ENCODE results near the gene PAM. TPM values are rescaled to one million over a fixed set of nuclear protein-coding genes. Genes with fewer than 3 reads are reported as not detected.
A peak's percentile ranks its signal among the peaks of the same experiment; 100 is the strongest.
"Not testable (repeated sequence)": the region's sequence is repeated elsewhere in the genome, so short reads cannot be mapped to it uniquely, and the experiment has no call there.

PAM gene
- total RNA-seq, 2 donors from 2014 or later = 32.9 to 38.2 TPM

DNA sequence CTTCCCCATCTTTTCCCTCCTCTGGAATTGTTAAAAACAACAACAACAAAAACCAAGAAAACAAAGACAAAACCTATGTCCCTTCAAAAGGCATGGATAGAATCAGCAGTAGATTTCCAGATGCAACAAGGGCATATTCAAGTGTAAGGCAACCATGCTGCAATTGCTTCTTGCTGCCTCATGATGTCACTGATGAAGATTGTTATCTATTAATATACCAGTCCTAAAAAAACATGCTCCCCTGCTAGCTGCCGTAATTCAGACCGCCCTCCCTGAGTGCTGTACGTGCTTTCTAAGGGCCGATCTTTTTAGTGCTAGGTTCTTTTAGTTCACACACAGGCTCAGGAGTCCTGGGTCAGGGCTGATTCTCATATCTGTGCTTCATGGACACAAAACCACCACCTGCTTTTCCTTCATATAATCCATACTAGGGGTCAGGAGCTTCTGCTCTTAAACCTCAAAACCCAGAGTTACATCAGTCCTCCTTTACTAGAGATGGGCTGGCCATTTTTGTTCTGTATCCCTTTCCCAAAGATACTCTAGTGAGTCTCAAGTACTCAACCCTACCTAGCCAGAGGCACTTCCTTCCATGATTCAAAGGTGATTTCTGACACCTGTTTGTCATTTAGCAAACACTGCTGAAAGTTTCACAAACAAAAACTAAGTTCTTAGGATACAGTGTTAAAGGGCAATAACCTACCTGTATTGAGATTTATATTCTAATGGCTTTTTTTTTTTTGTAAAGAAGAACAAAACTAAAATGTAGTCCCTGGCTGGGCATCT, 282.8 kb downstream of the PAM start:
- no peak overlapping the region for H3K9ac ChIP-seq (ENCODE audit: extremely low read depth, low read length, poor library complexity, severe bottlenecking)
- TF ChIP-seq, protein P1, sequence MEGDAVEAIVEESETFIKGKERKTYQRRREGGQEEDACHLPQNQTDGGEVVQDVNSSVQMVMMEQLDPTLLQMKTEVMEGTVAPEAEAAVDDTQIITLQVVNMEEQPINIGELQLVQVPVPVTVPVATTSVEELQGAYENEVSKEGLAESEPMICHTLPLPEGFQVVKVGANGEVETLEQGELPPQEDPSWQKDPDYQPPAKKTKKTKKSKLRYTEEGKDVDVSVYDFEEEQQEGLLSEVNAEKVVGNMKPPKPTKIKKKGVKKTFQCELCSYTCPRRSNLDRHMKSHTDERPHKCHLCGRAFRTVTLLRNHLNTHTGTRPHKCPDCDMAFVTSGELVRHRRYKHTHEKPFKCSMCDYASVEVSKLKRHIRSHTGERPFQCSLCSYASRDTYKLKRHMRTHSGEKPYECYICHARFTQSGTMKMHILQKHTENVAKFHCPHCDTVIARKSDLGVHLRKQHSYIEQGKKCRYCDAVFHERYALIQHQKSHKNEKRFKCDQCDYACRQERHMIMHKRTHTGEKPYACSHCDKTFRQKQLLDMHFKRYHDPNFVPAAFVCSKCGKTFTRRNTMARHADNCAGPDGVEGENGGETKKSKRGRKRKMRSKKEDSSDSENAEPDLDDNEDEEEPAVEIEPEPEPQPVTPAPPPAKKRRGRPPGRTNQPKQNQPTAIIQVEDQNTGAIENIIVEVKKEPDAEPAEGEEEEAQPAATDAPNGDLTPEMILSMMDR (conservative IDR thresholded peaks at IDR 0.05) = no peak
- H3K27me3 ChIP-seq (ENCODE audit: control insufficient read depth, insufficient read depth, low read length, poor library complexity, severe bottlenecking) = no peaks in the 10 kb centered on the region
- Mint-ChIP-seq H3K36me3 (ENCODE audit: low read depth) (no peaks in the 10 kb centered on the region), H3K4me1 (no peaks in the 10 kb centered on the region), H3K27ac (no peak overlapping the region), H3K4me3 (no peak overlapping the region), H3K27me3 (ENCODE audit: insufficient read depth) (peaks cover 1% of the 10 kb centered on the region), H3K9me3 (peaks cover 7% of the 10 kb centered on the region)
- no peak overlapping the region for H3K27ac ChIP-seq (ENCODE audit: low read depth, low read length)
- no peaks in the 10 kb centered on the region for H3K36me3 ChIP-seq (ENCODE audit: control insufficient read depth, insufficient read depth, low read length)
- peaks cover 10% of the 10 kb centered on the region for H3K9me3 ChIP-seq (ENCODE audit: control insufficient read depth, low read length)
- no peak for DNase-seq
- 72 to 91% methylated on average over 2 to 4 of the region's 4 CpGs for WGBS, 2 experiments (ENCODE audit: insufficient coverage in 1 of 2, insufficient read length in 1 of 2)
- H3K4me3 ChIP-seq (ENCODE audit: low read length) = no peak overlapping the region
- no peaks in the 10 kb centered on the region for H3K4me1 ChIP-seq (ENCODE audit: control insufficient read depth, insufficient read depth, low read length)

DNA sequence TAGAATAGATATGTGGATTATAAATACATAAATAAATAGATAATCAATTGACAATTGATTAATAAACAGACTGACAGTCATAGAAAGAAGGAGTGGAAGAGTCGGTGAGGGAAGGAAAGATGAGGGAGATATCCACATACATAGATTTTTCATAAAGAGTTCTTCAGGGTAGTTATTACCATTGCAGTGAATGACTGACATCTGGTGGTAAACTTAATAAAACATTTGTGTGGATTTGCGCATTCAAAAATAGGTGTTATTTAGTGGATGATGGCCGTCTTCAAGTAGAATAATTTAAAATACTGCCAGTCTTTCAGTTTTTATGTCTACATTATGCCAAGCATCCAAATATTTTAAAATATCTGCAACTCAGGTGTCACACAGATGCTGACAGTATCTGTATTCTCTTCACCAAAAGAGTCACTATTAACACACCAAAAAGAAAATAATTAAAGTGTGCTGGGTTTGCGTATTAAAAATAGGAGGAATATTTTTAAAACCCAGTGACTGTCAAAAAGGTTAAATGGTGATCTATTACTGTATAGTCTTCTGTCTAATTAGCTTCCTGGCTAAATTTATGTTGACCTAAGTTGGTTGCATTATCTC, 286.1 kb downstream of the PAM start:
- no peaks in the 10 kb centered on the region for H3K4me1 Mint-ChIP-seq
- no peaks in the 10 kb centered on the region for H3K9me3 ChIP-seq (ENCODE audit: control insufficient read depth, low read length)
- H3K27ac ChIP-seq (ENCODE audit: low read depth, low read length) = no peak overlapping the region
- WGBS, 2 experiments (ENCODE audit: insufficient coverage in 1 of 2, insufficient read length in 1 of 2) = 33 to 81% methylated on average over 1 to 4 of the region's 4 CpGs
- no peaks in the 10 kb centered on the region for H3K36me3 Mint-ChIP-seq (ENCODE audit: low read depth)
- TF ChIP-seq, protein P1 (conservative IDR thresholded peaks at IDR 0.05) = peak; percentile 46
- H3K9me3 Mint-ChIP-seq = peaks cover 1% of the 10 kb centered on the region
- H3K27me3 ChIP-seq (ENCODE audit: control insufficient read depth, insufficient read depth, low read length, poor library complexity, severe bottlenecking) = no peaks in the 10 kb centered on the region
- H3K9ac ChIP-seq (ENCODE audit: extremely low read depth, low read length, poor library complexity, severe bottlenecking) = no peak overlapping the region
- no peaks in the 10 kb centered on the region for H3K4me1 ChIP-seq (ENCODE audit: control insufficient read depth, insufficient read depth, low read length)
- no peaks in the 10 kb centered on the region for H3K27me3 Mint-ChIP-seq (ENCODE audit: insufficient read depth)
- DNase-seq = no peak
- H3K27ac Mint-ChIP-seq = no peak overlapping the region
- H3K4me3 ChIP-seq (ENCODE audit: low read length) = no peak overlapping the region
- H3K4me3 Mint-ChIP-seq = no peak overlapping the region
- no peaks in the 10 kb centered on the region for H3K36me3 ChIP-seq (ENCODE audit: control insufficient read depth, insufficient read depth, low read length)

DNA sequence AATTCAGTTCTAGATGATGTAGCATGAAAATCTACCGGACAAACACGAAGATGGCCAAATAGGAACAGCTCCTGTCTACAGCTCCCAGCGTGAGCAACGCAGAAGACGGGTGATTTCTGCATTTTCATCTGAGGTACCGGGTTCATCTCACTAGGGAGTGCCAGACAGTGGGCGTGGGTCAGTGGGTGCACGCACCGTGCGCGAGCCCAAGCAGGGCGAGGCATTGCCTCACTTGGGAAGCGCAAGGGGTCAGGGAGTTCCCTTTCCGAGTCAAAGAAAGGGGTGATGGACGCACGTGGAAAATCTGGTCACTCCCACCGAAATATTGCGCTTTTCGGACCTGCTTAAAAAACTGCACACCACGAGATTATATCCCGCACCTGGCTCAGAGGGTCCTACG, 291.6 kb downstream of the PAM start:
- H3K4me1 Mint-ChIP-seq; H3K36me3 ChIP-seq (ENCODE audit: control insufficient read depth, insufficient read depth, low read length); H3K27me3 Mint-ChIP-seq (ENCODE audit: insufficient read depth); H3K27ac ChIP-seq (ENCODE audit: low read depth, low read length); H3K4me3 ChIP-seq (ENCODE audit: low read length); H3K36me3 Mint-ChIP-seq (ENCODE audit: low read depth); H3K4me1 ChIP-seq (ENCODE audit: control insufficient read depth, insufficient read depth, low read length); H3K27ac Mint-ChIP-seq; H3K9me3 ChIP-seq (ENCODE audit: control insufficient read depth, low read length); H3K4me3 Mint-ChIP-seq; DNase-seq; H3K9ac ChIP-seq (ENCODE audit: extremely low read depth, low read length, poor library complexity, severe bottlenecking); H3K27me3 ChIP-seq (ENCODE audit: control insufficient read depth, insufficient read depth, low read length, poor library complexity, severe bottlenecking): not testable (repeated sequence)
- WGBS, 2 experiments (ENCODE audit: insufficient coverage in 1 of 2, insufficient read length in 1 of 2) = 91 to 92% methylated on average over 15 to 22 of the region's 22 CpGs
- H3K9me3 Mint-ChIP-seq = peaks cover 18% of the 10 kb centered on the region
